ENCODE data around the gene GPRIN1. TPM values are rescaled to one million over a fixed set of nuclear protein-coding genes. Genes with fewer than 3 reads are reported as not detected.
A peak's percentile ranks its signal among the peaks of the same experiment; 100 is the strongest.

Gene GPRIN1
- total RNA-seq, 3 donors from 2014 or later, result 1.6 to 2.4 (median 1.6) TPM

- no peak for DNase-seq
- no peak for TF ChIP-seq CTCF (IDR thresholded peaks at IDR 0.05)
- Histone ChIP-seq H3K9me3 (no peaks in the 10 kb centered on the region), H3K4me1 (ENCODE audit: low read depth) (peaks cover 12% of the 10 kb centered on the region), H3K36me3 (ENCODE audit: low read depth) (no peaks in the 10 kb centered on the region), H3K4me3 (no peak overlapping the region)
- intact Hi-C loops (cut with DNase I, micrococcal nuclease), result no loop called here
- peak; percentile 29 for ATAC-seq
These were observed 22.8 kb upstream of the GPRIN1 start for GRCh38 chr5:176632745-176633144.

GRCh38 chr5:176631383-176632200 is 21.6 kb upstream of the GPRIN1 start:
- H3K36me3 ChIP-seq (ENCODE audit: low read depth), result no peaks in the 10 kb centered on the region
- H3K4me1 ChIP-seq (ENCODE audit: low read depth), result peaks cover 12% of the 10 kb centered on the region
- no peak overlapping the region for H3K4me3 ChIP-seq
- no peak for TF ChIP-seq CTCF (IDR thresholded peaks at IDR 0.05)
- intact Hi-C loops (cut with DNase I, micrococcal nuclease), result no loop called here
- DNase-seq, result no peak
- ATAC-seq, result no peak
- no peaks in the 10 kb centered on the region for H3K9me3 ChIP-seq

GRCh38 chr5:176630681-176631222 is 20.8 kb upstream of the GPRIN1 start:
- ATAC-seq (no peak), DNase-seq (no peak)
- TF ChIP-seq CTCF (IDR thresholded peaks at IDR 0.05), result no peak
- intact Hi-C loops (cut with DNase I, micrococcal nuclease), result no loop called here
- peaks cover 12% of the 10 kb centered on the region for H3K4me1 ChIP-seq (ENCODE audit: low read depth)
- no peak overlapping the region for H3K4me3 ChIP-seq
- H3K9me3 ChIP-seq, result no peaks in the 10 kb centered on the region
- no peaks in the 10 kb centered on the region for H3K36me3 ChIP-seq (ENCODE audit: low read depth)

- DNase-seq (no peak), ATAC-seq (peak; percentile 57)
- TF ChIP-seq CTCF (IDR thresholded peaks at IDR 0.05), result no peak
- intact Hi-C loops (cut with DNase I, micrococcal nuclease), result no loop called here
- no peaks in the 10 kb centered on the region for H3K36me3 ChIP-seq (ENCODE audit: low read depth)
- no peaks in the 10 kb centered on the region for H3K9me3 ChIP-seq
- no peak within 1 kb of the TSS for H3K4me3 ChIP-seq
- peaks cover 12% of the 10 kb centered on the region for H3K4me1 ChIP-seq (ENCODE audit: low read depth)
These were observed 20.1 kb upstream of the GPRIN1 start, which contains the start of the genes EIF4E1B and SNCB for GRCh38 chr5:176629853-176630680. Gene EIF4E1B, plus strand, starts transcription at chr5:176630675. Its CDS starts 12,113 bp downstream, at chr5:176642788. Gene SNCB, minus strand, starts transcription at chr5:176630534. Its CDS starts 880 bp downstream, at chr5:176629654.

- intact Hi-C loops (cut with DNase I, micrococcal nuclease), result no loop called here
- no peak for DNase-seq
- Histone ChIP-seq H3K4me3 (no peak overlapping the region), H3K36me3 (ENCODE audit: low read depth) (no peaks in the 10 kb centered on the region), H3K9me3 (no peaks in the 10 kb centered on the region), H3K4me1 (ENCODE audit: low read depth) (peaks cover 12% of the 10 kb centered on the region)
- TF ChIP-seq CTCF (IDR thresholded peaks at IDR 0.05), result no peak
- no peak for ATAC-seq
These were observed 19.4 kb upstream of the GPRIN1 start for GRCh38 chr5:176629317-176629852.

Measured in mucosa of descending colon (tissue), 3 donors.